ENCODE data around the gene STK32B.

Gene STK32B

DNA sequence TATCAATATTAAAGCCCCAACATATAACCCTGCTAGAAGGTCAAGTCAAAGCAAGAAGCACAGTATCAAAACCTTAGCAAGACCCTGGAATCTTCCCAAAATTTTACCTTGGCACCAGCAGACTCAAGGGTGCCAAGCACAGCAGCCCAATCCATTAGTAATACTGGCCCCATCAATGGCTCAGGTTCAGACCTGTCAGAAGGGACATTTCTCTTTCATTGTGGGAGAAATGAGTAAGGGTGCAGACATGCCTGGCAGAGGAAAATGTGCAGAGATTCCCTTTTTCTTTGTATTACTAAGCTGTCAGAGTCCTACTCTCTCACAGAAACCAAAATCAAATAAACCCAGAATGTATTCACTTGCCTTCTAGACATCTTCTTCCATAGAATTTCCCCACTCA, 453.2 kb downstream of the STK32B start:
- in situ Hi-C loops (cut with HindIII; ENCODE audit: low pct_unique_long_range_greater_than_20kb, low sequenced_read_pairs), result no loop called here
- no peak for TF ChIP-seq JUND (IDR thresholded peaks at IDR 0.05; ENCODE audit: low read depth)
- no peak for DNase-seq (ENCODE audit: low read depth in 1 of 2, low spot score in 1 of 2)

DNA sequence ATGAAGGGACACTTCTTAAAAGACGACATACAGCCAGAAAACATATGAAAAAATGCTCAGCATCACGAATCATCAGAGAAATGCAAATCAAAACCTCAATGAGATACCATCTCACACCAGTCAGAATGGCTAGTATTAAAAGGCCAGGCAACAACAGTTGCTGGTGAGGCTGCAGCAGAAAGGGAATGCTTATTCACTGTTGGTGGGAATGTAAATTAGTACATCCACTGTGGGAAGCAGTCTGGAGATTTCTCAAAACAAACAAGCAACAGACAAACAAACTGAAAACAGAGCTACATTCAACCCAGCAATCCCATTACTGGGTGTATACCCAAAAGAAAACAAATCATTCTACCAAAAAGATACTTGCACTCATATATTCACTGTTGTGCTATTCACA, 459.2 kb downstream of the STK32B start:
- TF ChIP-seq JUND (IDR thresholded peaks at IDR 0.05; ENCODE audit: low read depth), result no peak
- in situ Hi-C loops (cut with HindIII; ENCODE audit: low pct_unique_long_range_greater_than_20kb, low sequenced_read_pairs), result no loop called here
- DNase-seq (ENCODE audit: low read depth in 1 of 2, low spot score in 1 of 2), result no peak

DNA sequence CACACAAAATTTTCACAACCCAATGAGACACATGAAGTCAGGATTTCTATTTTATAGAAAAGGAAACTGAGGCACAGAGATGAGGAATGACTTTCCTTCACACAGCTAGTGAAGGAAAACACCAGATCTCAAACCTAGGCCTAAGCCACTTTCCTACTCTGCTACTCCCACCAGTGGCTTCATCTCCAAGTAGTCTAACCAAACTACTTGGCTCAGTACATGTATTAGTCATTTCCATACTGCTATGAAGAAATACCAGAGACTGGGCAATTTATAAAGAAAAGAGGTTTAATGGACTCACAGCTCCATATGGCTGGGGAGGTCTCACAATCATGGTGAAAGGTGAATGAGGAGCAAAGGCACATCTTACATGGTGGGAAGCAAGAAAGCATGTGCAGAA, 460.5 kb downstream of the STK32B start:
- DNase-seq (ENCODE audit: low read depth in 1 of 2, low spot score in 1 of 2), result no peak
- in situ Hi-C loops (cut with HindIII; ENCODE audit: low pct_unique_long_range_greater_than_20kb, low sequenced_read_pairs), result no loop called here
- TF ChIP-seq JUND (IDR thresholded peaks at IDR 0.05; ENCODE audit: low read depth), result no peak

DNA sequence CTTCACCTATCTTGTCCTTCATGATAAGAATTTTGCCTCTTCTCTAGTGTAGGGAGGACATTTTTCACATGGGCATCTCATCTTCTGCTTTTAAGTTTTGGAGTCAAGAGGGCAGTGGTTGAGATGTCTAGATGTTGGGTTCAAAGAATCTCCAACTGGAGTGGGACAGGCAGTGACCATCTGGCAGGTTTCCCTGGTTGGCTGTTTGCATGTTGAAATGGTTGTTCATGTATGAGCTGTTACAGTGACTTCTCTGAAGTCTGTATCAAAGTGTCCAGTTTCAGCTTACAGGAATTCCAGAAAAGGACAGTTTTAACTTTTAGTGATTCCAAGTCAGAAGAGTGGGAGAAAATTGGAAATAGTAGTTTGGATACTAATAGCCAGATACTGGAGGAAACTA, 464.4 kb downstream of the STK32B start:
- DNase-seq (ENCODE audit: low read depth in 1 of 2, low spot score in 1 of 2), result no peak
- no peak for TF ChIP-seq JUND (IDR thresholded peaks at IDR 0.05; ENCODE audit: low read depth)
- in situ Hi-C loops (cut with HindIII; ENCODE audit: low pct_unique_long_range_greater_than_20kb, low sequenced_read_pairs), result no loop called here

DNA sequence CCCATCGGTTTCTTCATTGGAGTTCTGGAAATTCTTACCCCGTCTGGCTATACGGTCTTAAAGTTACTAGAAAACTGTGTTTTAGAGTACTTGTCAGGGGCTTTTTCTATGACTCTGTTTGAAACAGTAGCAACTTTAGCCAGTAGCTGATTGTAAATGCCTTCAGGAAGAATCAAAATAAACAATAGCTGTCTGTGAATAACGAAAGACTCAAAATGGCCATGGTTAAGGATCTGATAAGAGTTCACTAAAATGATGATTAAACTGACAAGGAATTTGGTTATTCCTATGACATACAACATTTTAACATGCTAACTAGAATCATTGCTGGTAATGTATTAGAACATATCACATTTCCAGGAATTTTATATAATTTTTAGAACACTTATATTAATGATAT, 466.1 kb downstream of the STK32B start:
- no peak for TF ChIP-seq JUND (IDR thresholded peaks at IDR 0.05; ENCODE audit: low read depth)
- in situ Hi-C loops (cut with HindIII; ENCODE audit: low pct_unique_long_range_greater_than_20kb, low sequenced_read_pairs), result no loop called here
- DNase-seq (ENCODE audit: low read depth in 1 of 2, low spot score in 1 of 2), result no peak

DNA sequence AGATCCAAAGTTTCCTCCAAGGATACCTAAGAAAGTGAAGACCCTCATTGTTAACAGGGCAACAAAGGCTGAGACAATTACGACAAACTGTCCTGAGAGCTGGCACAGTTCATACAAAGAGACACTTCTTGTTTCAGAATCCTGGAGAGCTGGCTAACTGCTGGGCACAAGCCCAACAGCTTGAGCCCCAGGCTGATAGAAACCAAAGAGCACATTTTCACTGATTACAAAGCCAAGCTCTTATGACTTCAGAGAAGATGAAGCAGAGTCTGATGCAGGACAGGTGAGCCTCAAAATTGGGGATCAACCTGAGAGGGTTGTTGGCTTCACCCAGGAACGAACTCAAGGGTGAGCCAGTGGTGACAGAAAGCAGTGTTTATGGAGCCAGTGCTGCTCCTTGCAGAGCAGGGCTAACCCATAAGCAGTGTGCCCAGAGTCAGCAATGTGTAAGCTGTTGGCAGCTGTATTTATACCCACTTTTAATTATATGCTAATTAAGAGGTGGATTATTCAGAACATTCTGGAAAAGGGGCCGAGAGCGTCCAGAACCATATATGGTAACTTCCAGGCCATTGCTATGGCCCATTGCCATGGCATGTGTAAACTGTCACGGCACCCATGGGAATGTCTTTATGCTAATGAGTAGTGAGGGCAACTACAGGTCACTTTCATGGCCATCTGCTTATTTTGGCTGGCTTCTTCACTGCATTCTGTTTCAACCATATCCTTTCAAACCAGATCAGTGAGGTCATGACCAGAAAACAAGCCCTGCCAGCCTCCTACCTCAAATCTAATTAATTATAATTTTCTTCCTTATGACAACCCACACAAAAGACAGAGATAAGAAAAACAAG, 473.4 kb downstream of the STK32B start:
- peak in 1 of 2 experiments; percentile 29 for DNase-seq (ENCODE audit: low read depth in 1 of 2, low spot score in 1 of 2)
- no peak for TF ChIP-seq JUND (IDR thresholded peaks at IDR 0.05; ENCODE audit: low read depth)
- in situ Hi-C loops (cut with HindIII; ENCODE audit: low pct_unique_long_range_greater_than_20kb, low sequenced_read_pairs), result no loop called here

DNA sequence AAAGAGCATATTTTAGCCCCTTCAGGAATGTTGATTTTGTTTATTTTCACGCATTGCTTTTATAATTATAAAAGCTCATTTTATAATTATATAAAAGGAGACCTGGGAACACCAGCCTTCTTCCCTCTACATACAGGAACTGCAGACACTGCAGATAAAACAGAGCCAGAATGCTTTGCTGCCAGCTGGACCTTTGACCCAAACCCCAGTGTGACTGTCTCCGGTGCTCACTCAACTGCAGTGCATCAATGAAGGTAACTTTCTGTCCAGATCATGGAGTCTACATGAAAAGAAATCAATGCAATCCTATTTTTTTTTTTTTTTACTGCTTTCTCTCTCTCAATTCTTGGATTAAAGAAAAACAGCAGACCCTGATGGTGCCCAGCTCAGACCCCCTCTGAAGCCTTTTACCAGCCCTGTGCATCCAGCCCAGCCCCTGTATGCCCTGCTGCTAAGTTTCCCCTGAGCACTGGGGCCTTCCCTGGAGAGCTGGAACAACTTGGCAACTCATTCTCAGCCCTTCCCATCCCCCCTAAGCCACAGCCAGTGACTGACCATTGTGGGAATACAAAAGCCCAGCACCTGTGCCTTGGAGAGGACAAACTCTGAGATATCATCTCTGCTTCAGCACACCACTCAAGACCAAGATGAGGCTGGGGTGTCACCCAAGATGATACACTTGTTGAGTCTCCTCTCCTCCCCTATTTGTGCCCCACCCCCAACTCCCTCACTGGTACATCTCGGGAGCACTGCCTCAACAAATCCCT, 475.0 kb downstream of the STK32B start:
- TF ChIP-seq JUND (IDR thresholded peaks at IDR 0.05; ENCODE audit: low read depth), result no peak
- in situ Hi-C loops (cut with HindIII; ENCODE audit: low pct_unique_long_range_greater_than_20kb, low sequenced_read_pairs), result no loop called here
- no peak for DNase-seq (ENCODE audit: low read depth in 1 of 2, low spot score in 1 of 2)

DNA sequence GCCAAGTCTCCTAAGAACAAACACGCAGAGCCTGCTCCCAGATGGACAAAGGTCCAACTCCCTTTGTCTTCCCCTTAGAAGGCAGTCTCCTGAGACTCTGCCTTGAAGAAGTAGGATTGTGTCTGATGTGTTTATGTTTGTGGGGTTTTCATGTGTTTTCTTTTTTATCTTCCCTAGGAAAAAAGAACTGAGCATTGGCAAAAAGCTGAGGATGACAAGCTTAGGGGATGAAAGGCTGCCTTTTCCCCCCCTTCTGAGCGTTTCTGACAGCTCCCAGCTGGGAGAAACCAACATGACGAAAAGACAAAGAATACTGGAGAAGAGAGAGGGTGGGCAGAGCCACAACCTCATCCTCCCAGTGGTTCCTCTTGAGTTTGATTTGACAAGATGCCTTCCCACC, 475.9 kb downstream of the STK32B start:
- no peak for DNase-seq (ENCODE audit: low read depth in 1 of 2, low spot score in 1 of 2)
- in situ Hi-C loops (cut with HindIII; ENCODE audit: low pct_unique_long_range_greater_than_20kb, low sequenced_read_pairs), result no loop called here
- TF ChIP-seq JUND (IDR thresholded peaks at IDR 0.05; ENCODE audit: low read depth), result no peak

DNA sequence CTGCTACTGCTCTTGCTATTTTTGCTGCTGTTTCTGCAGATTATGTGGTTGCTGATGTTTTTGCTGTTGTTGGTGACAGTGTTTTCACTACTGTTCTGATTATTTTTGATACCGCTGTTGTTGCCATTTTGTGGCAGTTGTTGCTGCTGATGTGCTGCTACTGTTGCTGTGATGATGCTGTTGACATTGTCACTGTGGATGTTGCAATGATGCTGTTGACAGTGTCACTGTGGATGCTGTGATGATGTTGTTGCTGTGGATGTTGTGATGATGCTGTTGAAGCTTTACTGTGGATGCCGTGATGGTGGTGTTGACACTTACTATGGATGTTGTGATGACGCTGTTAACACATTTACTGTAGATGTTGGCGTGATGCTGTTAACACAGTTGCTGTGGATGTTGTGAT, 476.8 kb downstream of the STK32B start:
- in situ Hi-C loops (cut with HindIII; ENCODE audit: low pct_unique_long_range_greater_than_20kb, low sequenced_read_pairs), result no loop called here
- no peak for DNase-seq (ENCODE audit: low read depth in 1 of 2, low spot score in 1 of 2)
- no peak for TF ChIP-seq JUND (IDR thresholded peaks at IDR 0.05; ENCODE audit: low read depth)

DNA sequence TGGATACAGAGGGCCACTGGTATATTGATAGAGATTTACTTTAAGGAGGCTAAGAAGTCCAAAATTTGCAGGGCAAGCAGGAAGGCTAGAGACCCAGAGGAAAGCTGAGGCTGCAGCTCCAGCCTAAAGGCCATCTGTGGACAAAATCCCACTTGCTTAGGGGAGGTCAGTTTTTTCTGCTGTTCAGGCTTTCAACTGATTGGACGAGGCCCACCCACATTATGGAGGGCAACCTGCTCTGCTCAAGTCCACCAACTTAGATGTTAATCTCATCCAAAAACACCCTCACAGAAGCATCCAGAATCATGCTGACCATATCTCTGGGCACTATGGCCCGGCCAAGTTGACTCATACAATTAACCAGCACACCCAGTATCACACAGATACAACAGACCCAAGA, 480.8 kb downstream of the STK32B start:
- no peak for TF ChIP-seq JUND (IDR thresholded peaks at IDR 0.05; ENCODE audit: low read depth)
- in situ Hi-C loops (cut with HindIII; ENCODE audit: low pct_unique_long_range_greater_than_20kb, low sequenced_read_pairs), result no loop called here
- DNase-seq (ENCODE audit: low read depth in 1 of 2, low spot score in 1 of 2), result no peak

DNA sequence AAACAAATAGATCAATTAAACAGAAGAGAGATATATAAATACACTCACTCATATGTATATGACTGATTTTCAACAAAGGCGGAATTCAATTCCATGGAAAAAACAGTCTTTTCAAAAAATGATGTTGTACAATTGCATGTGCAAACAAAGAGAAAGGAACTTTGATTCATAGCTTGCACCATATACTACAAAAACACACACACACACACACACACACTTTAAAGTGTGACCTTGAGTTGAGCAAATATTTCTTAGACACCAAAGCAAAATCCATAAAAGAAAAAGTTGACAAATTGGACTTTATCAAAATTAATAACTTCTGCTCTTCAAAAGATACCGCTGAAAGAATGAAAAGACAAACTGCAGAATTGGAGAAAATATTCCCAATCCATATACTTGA, 488.3 kb downstream of the STK32B start:
- no peak for DNase-seq (ENCODE audit: low read depth in 1 of 2, low spot score in 1 of 2)
- TF ChIP-seq JUND (IDR thresholded peaks at IDR 0.05; ENCODE audit: low read depth), result no peak
- in situ Hi-C loops (cut with HindIII; ENCODE audit: low pct_unique_long_range_greater_than_20kb, low sequenced_read_pairs), result no loop called here

DNA sequence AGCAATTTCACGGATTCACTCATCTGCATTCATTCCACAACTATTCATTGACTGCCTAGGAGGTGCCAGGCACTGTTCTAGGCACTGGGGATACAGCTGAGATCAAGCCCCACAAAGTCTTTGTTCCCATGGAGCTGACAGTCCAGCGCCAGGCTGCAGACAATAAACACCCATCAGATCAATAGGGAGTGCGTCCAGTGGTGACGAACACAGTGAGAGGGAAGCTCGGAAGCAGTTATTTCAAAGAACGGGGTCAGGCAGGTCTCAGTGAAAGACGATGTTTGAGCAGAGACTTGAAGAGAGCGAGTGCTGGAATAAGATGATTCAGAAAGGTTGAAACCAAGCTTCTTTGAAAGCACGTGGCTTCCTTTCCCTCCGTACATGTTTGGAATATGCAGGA, 489.9 kb downstream of the STK32B start:
- in situ Hi-C loops (cut with HindIII; ENCODE audit: low pct_unique_long_range_greater_than_20kb, low sequenced_read_pairs), result no loop called here
- no peak for TF ChIP-seq JUND (IDR thresholded peaks at IDR 0.05; ENCODE audit: low read depth)
- no peak for DNase-seq (ENCODE audit: low read depth in 1 of 2, low spot score in 1 of 2)

DNA sequence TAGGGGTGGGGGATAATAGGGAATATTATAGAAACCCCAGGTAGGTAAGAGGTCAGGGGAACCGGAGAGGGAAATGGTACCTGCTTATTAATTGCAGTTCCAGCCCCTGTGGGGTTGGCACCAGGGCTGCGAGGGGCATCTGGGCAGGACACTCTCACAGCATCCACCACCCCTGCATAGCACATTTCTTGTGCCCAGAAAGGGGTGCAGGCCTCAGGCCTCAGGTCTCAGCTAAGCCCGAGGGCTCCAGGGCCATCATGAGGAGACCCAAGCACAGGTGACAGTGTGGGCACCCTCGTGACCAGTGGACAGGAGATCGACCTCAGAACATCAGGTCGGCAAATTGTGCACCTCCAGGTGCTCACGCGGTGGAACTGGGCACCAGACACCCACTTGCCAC, 492.4 kb downstream of the STK32B start:
- DNase-seq (ENCODE audit: low read depth in 1 of 2, low spot score in 1 of 2), result no peak
- in situ Hi-C loops (cut with HindIII; ENCODE audit: low pct_unique_long_range_greater_than_20kb, low sequenced_read_pairs), result no loop called here
- TF ChIP-seq JUND (IDR thresholded peaks at IDR 0.05; ENCODE audit: low read depth), result no peak
